Astrocyte (in vitro differentiated cells and primary cell): ENCODE results near the gene SLC29A2. TPM values are rescaled to one million over a fixed set of nuclear protein-coding genes. Genes with fewer than 3 reads are reported as not detected.

Source experiments
- DNase-seq: peaks from one replicate; pipeline ENCODE4 v3.0.0-alpha.2; 2010; ENCODE audit warnings: low read depth
- FAIRE-seq: peaks from 2 replicates; lab custom pipeline; 2011; peaks lifted over from hg19 to GRCh38; lab: Jason Lieb, UNC
- H2AFZ ChIP-seq: 2 replicates; pipeline ENCODE4 v1.6.0; 2012; ENCODE audit warnings: low read depth, low read length, inconsistent platforms
- H3K27ac ChIP-seq: 2 replicates; pipeline ENCODE4 v1.5.1; 2011; ENCODE audit warnings: low read depth, low read length, inconsistent platforms
- H3K27me3 ChIP-seq: 2 replicates; pipeline ENCODE4 v1.6.0; 2011; ENCODE audit warnings: low read length, inconsistent platforms; ENCODE audit not compliant: insufficient read depth
- H3K36me3 ChIP-seq: 2 replicates; pipeline ENCODE4 v1.5.1; 2011; ENCODE audit warnings: low read length, inconsistent platforms; ENCODE audit not compliant: insufficient read depth
- H3K4me1 ChIP-seq: 2 replicates; pipeline ENCODE4 v1.5.1; 2011; ENCODE audit warnings: low read length, inconsistent platforms; ENCODE audit not compliant: insufficient read depth
- H3K4me2 ChIP-seq: 2 replicates; pipeline ENCODE4 v1.6.0; 2012; ENCODE audit warnings: low read length, inconsistent platforms
- H3K4me3 ChIP-seq: 2 replicates; pipeline ENCODE4 v1.5.1; 2011; ENCODE audit warnings: low read depth, mild to moderate bottlenecking, low read length, inconsistent platforms; ENCODE audit not compliant: insufficient read depth
- H3K79me2 ChIP-seq: 2 replicates; pipeline ENCODE4 v1.6.0; 2012; ENCODE audit warnings: mild to moderate bottlenecking, low read length, inconsistent platforms; ENCODE audit not compliant: insufficient read depth
- H3K9ac ChIP-seq: 2 replicates; pipeline ENCODE4 v1.6.0; 2012; ENCODE audit warnings: mild to moderate bottlenecking, low read length, inconsistent platforms
- H3K9me3 ChIP-seq: 2 replicates; pipeline ENCODE4 v1.5.1; 2012; ENCODE audit warnings: low read depth, mild to moderate bottlenecking, low read length, inconsistent platforms; ENCODE audit not compliant: insufficient read depth
- H4K20me1 ChIP-seq: 2 replicates; pipeline ENCODE4 v1.6.0; 2012; ENCODE audit warnings: low read length, inconsistent platforms; ENCODE audit not compliant: insufficient read depth
- H3K27ac Mint-ChIP-seq: one replicate; pipeline ENCODE4 v1.8.0; 2021; ENCODE audit warnings: mild to moderate bottlenecking, mixed read lengths; ENCODE audit not compliant: unreplicated experiment
- H3K27me3 Mint-ChIP-seq: one replicate; pipeline ENCODE4 v1.8.0; 2021; ENCODE audit warnings: low read depth, mixed read lengths; ENCODE audit not compliant: unreplicated experiment
- H3K36me3 Mint-ChIP-seq: one replicate; pipeline ENCODE4 v1.8.0; 2021; ENCODE audit warnings: low read depth, mixed read lengths; ENCODE audit not compliant: unreplicated experiment
- H3K4me1 Mint-ChIP-seq: one replicate; pipeline ENCODE4 v1.8.0; 2021; ENCODE audit warnings: low read depth, mixed read lengths; ENCODE audit not compliant: unreplicated experiment
- H3K4me3 Mint-ChIP-seq: one replicate; pipeline ENCODE4 v1.8.0; 2021; ENCODE audit warnings: mild to moderate bottlenecking, moderate library complexity, mixed read lengths; ENCODE audit not compliant: unreplicated experiment
- H3K9me3 Mint-ChIP-seq: one replicate; pipeline ENCODE4 v1.8.0; 2021; ENCODE audit warnings: mild to moderate bottlenecking, mixed read lengths; ENCODE audit not compliant: unreplicated experiment
- EZH2 ChIP-seq: IDR thresholded peaks from 2 replicates; pipeline ENCODE4 v1.6.1; 2012; ENCODE audit warnings: mild to moderate bottlenecking, low read length, inconsistent platforms; ENCODE audit not compliant: insufficient read depth
- total RNA-seq: library from RNA; stranded (reverse); gene quantifications from 2 replicates; pipeline ENCODE4 v1.2.1, GENCODE V29; 2021
- TF ChIP-seq, protein P1 (sequence below): IDR thresholded peaks from 2 replicates; pipeline ENCODE4 v1.5.1; 2011; ENCODE audit warnings: low read depth, mild to moderate bottlenecking, inconsistent platforms, low read length, moderate library complexity; ENCODE audit not compliant: insufficient read depth

Gene SLC29A2
- total RNA-seq, 1 donor from 2014 or later, result 6.6 TPM

DNA sequence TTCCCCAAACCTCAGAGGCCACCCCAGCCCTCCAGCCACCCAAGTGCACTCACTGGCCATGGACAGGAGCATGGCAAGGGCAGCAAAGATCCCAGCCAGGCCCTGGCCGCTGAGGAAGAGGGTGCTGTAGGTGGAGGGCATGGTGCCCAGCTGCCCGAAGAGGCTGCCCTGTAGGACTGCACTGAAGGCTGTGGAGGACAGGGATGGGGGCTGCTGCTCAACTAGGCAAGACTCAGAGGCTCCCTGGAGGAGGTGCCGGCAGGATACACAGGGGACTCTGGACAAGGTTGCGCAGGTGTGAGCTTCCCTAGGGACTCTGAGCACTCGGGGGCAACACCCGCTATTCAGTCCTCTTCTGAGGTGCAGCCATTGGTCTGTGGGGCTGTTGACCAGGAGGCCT is 3.1 kb downstream of the SLC29A2 start:
- no peaks in the 10 kb centered on the region for H3K9me3 ChIP-seq
- no peak overlapping the region for H3K9ac ChIP-seq
- no peaks in the 10 kb centered on the region for H3K27me3 Mint-ChIP-seq
- TF ChIP-seq, protein P1, sequence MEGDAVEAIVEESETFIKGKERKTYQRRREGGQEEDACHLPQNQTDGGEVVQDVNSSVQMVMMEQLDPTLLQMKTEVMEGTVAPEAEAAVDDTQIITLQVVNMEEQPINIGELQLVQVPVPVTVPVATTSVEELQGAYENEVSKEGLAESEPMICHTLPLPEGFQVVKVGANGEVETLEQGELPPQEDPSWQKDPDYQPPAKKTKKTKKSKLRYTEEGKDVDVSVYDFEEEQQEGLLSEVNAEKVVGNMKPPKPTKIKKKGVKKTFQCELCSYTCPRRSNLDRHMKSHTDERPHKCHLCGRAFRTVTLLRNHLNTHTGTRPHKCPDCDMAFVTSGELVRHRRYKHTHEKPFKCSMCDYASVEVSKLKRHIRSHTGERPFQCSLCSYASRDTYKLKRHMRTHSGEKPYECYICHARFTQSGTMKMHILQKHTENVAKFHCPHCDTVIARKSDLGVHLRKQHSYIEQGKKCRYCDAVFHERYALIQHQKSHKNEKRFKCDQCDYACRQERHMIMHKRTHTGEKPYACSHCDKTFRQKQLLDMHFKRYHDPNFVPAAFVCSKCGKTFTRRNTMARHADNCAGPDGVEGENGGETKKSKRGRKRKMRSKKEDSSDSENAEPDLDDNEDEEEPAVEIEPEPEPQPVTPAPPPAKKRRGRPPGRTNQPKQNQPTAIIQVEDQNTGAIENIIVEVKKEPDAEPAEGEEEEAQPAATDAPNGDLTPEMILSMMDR, result no peak
- TF ChIP-seq EZH2, result no peak
- no peak for DNase-seq
- no peaks in the 10 kb centered on the region for H3K9me3 Mint-ChIP-seq
- H3K4me1 Mint-ChIP-seq, result peaks cover 10% of the 10 kb centered on the region
- no peaks in the 10 kb centered on the region for H3K36me3 ChIP-seq
- no peak overlapping the region for H2AFZ ChIP-seq
- no peak overlapping the region for H3K4me3 Mint-ChIP-seq
- peaks cover 12% of the 10 kb centered on the region for H3K4me1 ChIP-seq
- H3K27ac Mint-ChIP-seq, result peak overlapping the region; percentile 26
- H3K4me2 ChIP-seq, result no peak overlapping the region
- H4K20me1 ChIP-seq, result no peaks in the 10 kb centered on the region
- H3K4me3 ChIP-seq, result no peak overlapping the region
- no peaks in the 10 kb centered on the region for H3K79me2 ChIP-seq
- peaks cover 5% of the 10 kb centered on the region for H3K36me3 Mint-ChIP-seq
- FAIRE-seq, result no peak
- H3K27ac ChIP-seq, result no peak overlapping the region
- H3K27me3 ChIP-seq, result peaks cover 14% of the 10 kb centered on the region

DNA sequence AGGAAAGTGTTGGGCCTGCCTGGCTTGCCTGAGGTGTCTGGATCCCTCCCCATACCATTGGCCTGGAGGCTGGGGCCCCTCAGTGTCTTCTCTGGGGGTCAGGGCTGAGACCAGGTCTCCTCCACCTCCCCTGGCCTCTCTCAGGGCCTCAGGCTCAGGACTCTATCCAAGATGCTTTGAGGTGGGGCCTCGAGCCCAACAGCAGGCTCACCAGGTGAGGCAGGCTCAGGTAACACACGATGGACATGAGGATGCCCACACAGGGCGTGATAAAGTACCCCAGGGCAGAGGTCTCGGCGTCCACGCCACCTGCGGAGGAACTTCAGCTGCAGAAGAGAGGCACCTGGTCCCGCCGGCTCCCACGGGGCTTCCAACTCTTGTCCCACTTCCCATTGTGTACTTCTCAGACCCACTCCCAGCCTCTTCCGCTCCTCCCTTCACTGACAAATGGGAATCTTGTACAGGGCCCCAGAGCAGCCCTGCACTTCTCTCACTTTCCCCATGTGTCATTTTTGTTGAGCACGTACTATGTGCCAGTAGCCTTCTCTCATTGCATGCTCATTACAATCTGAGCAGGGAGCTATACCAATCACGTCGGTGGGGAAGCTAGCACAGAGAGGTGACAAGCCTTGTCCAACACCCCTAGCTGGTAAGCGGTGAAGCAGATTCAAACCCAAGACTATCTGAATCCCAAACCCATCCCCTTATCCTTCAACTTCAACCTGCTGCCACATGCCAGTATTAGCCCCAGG is 3.8 kb downstream of the SLC29A2 start:
- H3K4me1 ChIP-seq, result peaks cover 12% of the 10 kb centered on the region
- H3K36me3 Mint-ChIP-seq, result peaks cover 5% of the 10 kb centered on the region
- H3K79me2 ChIP-seq, result no peaks in the 10 kb centered on the region
- no peaks in the 10 kb centered on the region for H3K9me3 Mint-ChIP-seq
- DNase-seq (no peak), FAIRE-seq (no peak)
- no peak for TF ChIP-seq EZH2
- TF ChIP-seq, protein P1, result no peak
- H4K20me1 ChIP-seq, result no peaks in the 10 kb centered on the region
- H2AFZ ChIP-seq, result no peak overlapping the region
- H3K36me3 ChIP-seq, result no peaks in the 10 kb centered on the region
- H3K4me3 Mint-ChIP-seq, result no peak overlapping the region
- H3K9ac ChIP-seq, result no peak overlapping the region
- no peaks in the 10 kb centered on the region for H3K9me3 ChIP-seq
- no peak overlapping the region for H3K27ac Mint-ChIP-seq
- H3K27me3 ChIP-seq, result peaks cover 6% of the 10 kb centered on the region
- H3K4me1 Mint-ChIP-seq, result peaks cover 10% of the 10 kb centered on the region
- H3K27ac ChIP-seq, result no peak overlapping the region
- H3K4me3 ChIP-seq, result no peak overlapping the region
- no peaks in the 10 kb centered on the region for H3K27me3 Mint-ChIP-seq
- no peak overlapping the region for H3K4me2 ChIP-seq

DNA sequence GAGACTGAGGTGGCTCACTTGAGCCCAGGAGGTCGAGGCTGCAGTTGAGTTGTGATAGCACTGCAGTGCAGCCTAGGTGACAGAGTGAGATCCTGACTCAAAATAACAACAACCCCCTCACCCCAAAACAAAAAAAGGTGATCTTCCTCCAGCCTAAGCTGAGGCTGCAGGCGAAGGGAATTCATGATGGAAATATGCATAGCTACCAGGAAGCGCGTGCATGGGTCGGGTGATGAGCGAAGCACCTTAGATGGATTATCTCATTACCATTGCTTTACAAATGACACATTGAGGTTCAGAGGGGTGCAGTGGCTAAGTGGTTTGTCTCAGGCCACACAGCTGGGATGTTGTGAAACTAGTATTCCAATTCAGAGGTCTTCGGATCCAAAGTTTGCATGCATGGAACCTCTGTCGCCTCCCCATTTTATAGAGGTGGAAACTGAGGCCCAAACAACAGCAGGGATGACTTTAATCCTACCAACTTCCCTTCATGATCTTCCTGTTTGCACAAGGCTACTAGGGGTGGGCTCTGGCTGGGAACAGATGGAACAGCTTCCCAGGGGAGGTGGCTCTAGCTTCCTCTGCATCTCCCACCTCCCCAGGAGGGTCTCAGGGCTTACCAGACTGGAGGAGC is 4.6 kb downstream of the SLC29A2 start:
- peaks cover 7% of the 10 kb centered on the region for H3K36me3 Mint-ChIP-seq

More for the DNA sequence above, 4.6 kb downstream of the SLC29A2 start:
- no peak for DNase-seq
- no peaks in the 10 kb centered on the region for H3K27me3 ChIP-seq
- no peaks in the 10 kb centered on the region for H3K9me3 ChIP-seq
- H3K4me1 ChIP-seq, result peaks cover 12% of the 10 kb centered on the region
- Mint-ChIP-seq H3K27me3 (no peaks in the 10 kb centered on the region), H3K4me1 (peaks cover 10% of the 10 kb centered on the region), H3K4me3 (no peak overlapping the region), H3K27ac (no peak overlapping the region), H3K9me3 (no peaks in the 10 kb centered on the region)
- no peak overlapping the region for H3K4me3 ChIP-seq
- H4K20me1 ChIP-seq, result no peaks in the 10 kb centered on the region
- no peaks in the 10 kb centered on the region for H3K36me3 ChIP-seq
- H2AFZ ChIP-seq, result no peak overlapping the region
- no peak for TF ChIP-seq EZH2
- TF ChIP-seq, protein P1, result no peak
- no peak for FAIRE-seq
- no peak overlapping the region for H3K9ac ChIP-seq
- no peak overlapping the region for H3K27ac ChIP-seq
- no peaks in the 10 kb centered on the region for H3K79me2 ChIP-seq
- H3K4me2 ChIP-seq, result no peak overlapping the region
